Daoy (cell line): ENCODE results near the gene HNRNPUL2. TPM values are rescaled to one million over a fixed set of nuclear protein-coding genes. Genes with fewer than 3 reads are reported as not detected.

Experiments
- DNase-seq: peaks from one replicate; pipeline ENCODE4 v3.0.0-alpha.2; 2015; ENCODE audit warnings: low read depth
- total RNA-seq: library from RNA; depleted of rRNA; stranded (reverse); fragments of >200 nt; shearing (Covaris generic); gene quantifications from 2 replicates; pipeline ENCODE4 v1.2.3, GENCODE V29; 2014; rRNA removed

The HNRNPUL2 gene
- total RNA-seq, 1 experiment from 2014 or later: 6.8 TPM

- DNase-seq: no peak
These were observed 59.8 kb downstream of the HNRNPUL2 start for GRCh38 chr11:62667460-62667859.

- no peak for DNase-seq
These were observed 60.9 kb downstream of the HNRNPUL2 start for GRCh38 chr11:62666259-62666926.

- DNase-seq: peak; percentile 51
These were observed 61.5 kb downstream of the HNRNPUL2 start for GRCh38 chr11:62665599-62666258.

GRCh38 chr11:62665075-62665598 is 62.1 kb downstream of the HNRNPUL2 start, which contains the start of the genes C11orf98 and CSKMT:
Gene C11orf98 (minus strand): TSS chr11:62665210. CDS start chr11:62665169, 41 bp downstream.
Gene CSKMT (plus strand): TSS chr11:62665312. CDS start chr11:62665880, 568 bp downstream.
- DNase-seq: peak; percentile 91

GRCh38 chr11:62664405-62665074 is 62.7 kb downstream of the HNRNPUL2 start:
- peak; percentile 67 for DNase-seq

Other genes starting within 250 kb of the HNRNPUL2 start
- 92.3 and 107 TPM in 2 replicates for gene AHNAK, start 180.7 kb downstream of the HNRNPUL2 start, total RNA-seq
- gene EEF1G, start 153.6 kb downstream of the HNRNPUL2 start, total RNA-seq: 1,694 and 1,735 TPM in 2 replicates
- 12.4 and 13.8 TPM in 2 replicates for gene TUT1, start 135.9 kb downstream of the HNRNPUL2 start, total RNA-seq
- 123 and 124 TPM in 2 replicates for gene MTA2, start 125.6 kb downstream of the HNRNPUL2 start, total RNA-seq
- 18.0 and 19.3 TPM in 2 replicates for gene EML3, start 114.7 kb downstream of the HNRNPUL2 start, total RNA-seq
- gene ROM1, start 114.2 kb downstream of the HNRNPUL2 start, total RNA-seq: 0.33 and 2.7 TPM in 2 replicates
- 15.0 and 17.9 TPM in 2 replicates for gene B3GAT3, start 105.5 kb downstream of the HNRNPUL2 start, total RNA-seq
- 128 and 165 TPM in 2 replicates for gene GANAB, start 80.8 kb downstream of the HNRNPUL2 start, total RNA-seq
- gene INTS5, start 74.2 kb downstream of the HNRNPUL2 start, total RNA-seq: 15.4 TPM in 2 replicates
- 86.3 and 116 TPM in 2 replicates for gene C11orf98, start 62.2 kb downstream of the HNRNPUL2 start, total RNA-seq
- gene CSKMT, start 62.1 kb downstream of the HNRNPUL2 start, total RNA-seq: 3.2 and 14.3 TPM in 2 replicates
- gene UQCC3, start 55.8 kb downstream of the HNRNPUL2 start, total RNA-seq: 7.7 and 17.7 TPM in 2 replicates
- 4.9 and 6.0 TPM in 2 replicates for gene LBHD1, start 55.2 kb downstream of the HNRNPUL2 start, total RNA-seq
- gene UBXN1, start 48.4 kb downstream of the HNRNPUL2 start, total RNA-seq: 132 and 157 TPM in 2 replicates
- gene LRRN4CL, start 37.9 kb downstream of the HNRNPUL2 start, total RNA-seq: 0.98 TPM in 1 of 2 replicates, not detected in the other
- 56.9 and 79.5 TPM in 2 replicates for gene BSCL2, start 20.0 kb downstream of the HNRNPUL2 start, total RNA-seq
- not detected in 2 replicates for gene GNG3, start 19.8 kb downstream of the HNRNPUL2 start, total RNA-seq
- gene TTC9C, start 1.0 kb upstream of the HNRNPUL2 start, total RNA-seq: 36.7 and 51.0 TPM in 2 replicates
- gene ZBTB3, start 26.7 kb upstream of the HNRNPUL2 start, total RNA-seq: 9.2 and 11.7 TPM in 2 replicates
- gene POLR2G, start 34.1 kb upstream of the HNRNPUL2 start, total RNA-seq: 94.5 and 97.1 TPM in 2 replicates
- gene TAF6L, start 43.9 kb upstream of the HNRNPUL2 start, total RNA-seq: 18.3 and 27.4 TPM in 2 replicates
- 40.8 and 64.5 TPM in 2 replicates for gene TMEM179B, start 59.9 kb upstream of the HNRNPUL2 start, total RNA-seq
- gene TMEM223, start 64.5 kb upstream of the HNRNPUL2 start, total RNA-seq: 23.2 and 32.2 TPM in 2 replicates
- 28.4 and 29.3 TPM in 2 replicates for gene NXF1, start 78.0 kb upstream of the HNRNPUL2 start, total RNA-seq
- 26.0 and 28.2 TPM in 2 replicates for gene STX5, start 104.6 kb upstream of the HNRNPUL2 start, total RNA-seq
- gene TEX54, start 105.4 kb upstream of the HNRNPUL2 start, total RNA-seq: not detected in 2 replicates
- gene WDR74, start 112.1 kb upstream of the HNRNPUL2 start, total RNA-seq: 147 and 152 TPM in 2 replicates
- 137 and 170 TPM in 2 replicates for gene SLC3A2, start 153.4 kb upstream of the HNRNPUL2 start, total RNA-seq
- gene CHRM1, start 193.9 kb upstream of the HNRNPUL2 start, total RNA-seq: not detected in 2 replicates